PC-3 (cell line): ENCODE measurements around the gene PKD2L2.
"Not testable (repeated sequence)": the region's sequence is repeated elsewhere in the genome, so short reads cannot be mapped to it uniquely, and the experiment has no call there.

ENCODE experiments used
- EZH2 ChIP-seq: fragments of 300-600 bp; sonication (generic); IDR thresholded peaks from one replicate; pipeline ENCODE4 v1.6.1; 2017; ENCODE audit warnings: antibody characterized with exemption, mild to moderate bottlenecking, low read length; ENCODE audit not compliant: unreplicated experiment
- EZH2phosphoT487 ChIP-seq: fragments of 300-600 bp; sonication (generic); IDR thresholded peaks from 2 replicates; pipeline ENCODE4 v1.6.1; 2018; ENCODE audit warnings: mild to moderate bottlenecking, antibody characterized with exemption, low read length, borderline replicate concordance
- TF ChIP-seq, protein P1 (sequence below): fragments of 300-600 bp; sonication (generic); conservative IDR thresholded peaks from 2 replicates; pipeline ENCODE4 v1.5.1; 2017; ENCODE audit warnings: antibody characterized with exemption, low read depth, mild to moderate bottlenecking, low read length

- TF ChIP-seq, protein P1, sequence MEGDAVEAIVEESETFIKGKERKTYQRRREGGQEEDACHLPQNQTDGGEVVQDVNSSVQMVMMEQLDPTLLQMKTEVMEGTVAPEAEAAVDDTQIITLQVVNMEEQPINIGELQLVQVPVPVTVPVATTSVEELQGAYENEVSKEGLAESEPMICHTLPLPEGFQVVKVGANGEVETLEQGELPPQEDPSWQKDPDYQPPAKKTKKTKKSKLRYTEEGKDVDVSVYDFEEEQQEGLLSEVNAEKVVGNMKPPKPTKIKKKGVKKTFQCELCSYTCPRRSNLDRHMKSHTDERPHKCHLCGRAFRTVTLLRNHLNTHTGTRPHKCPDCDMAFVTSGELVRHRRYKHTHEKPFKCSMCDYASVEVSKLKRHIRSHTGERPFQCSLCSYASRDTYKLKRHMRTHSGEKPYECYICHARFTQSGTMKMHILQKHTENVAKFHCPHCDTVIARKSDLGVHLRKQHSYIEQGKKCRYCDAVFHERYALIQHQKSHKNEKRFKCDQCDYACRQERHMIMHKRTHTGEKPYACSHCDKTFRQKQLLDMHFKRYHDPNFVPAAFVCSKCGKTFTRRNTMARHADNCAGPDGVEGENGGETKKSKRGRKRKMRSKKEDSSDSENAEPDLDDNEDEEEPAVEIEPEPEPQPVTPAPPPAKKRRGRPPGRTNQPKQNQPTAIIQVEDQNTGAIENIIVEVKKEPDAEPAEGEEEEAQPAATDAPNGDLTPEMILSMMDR: not testable (repeated sequence)
- TF ChIP-seq EZH2, EZH2phosphoT487: not testable (repeated sequence)
Observed at GRCh38 chr5:137944280-137944679, 55.0 kb downstream of the PKD2L2 start.
